C4-2B (cell line): ENCODE data around the gene DUOX1.

ENCODE experiments used
- ZFX ChIP-seq: fragments of 450-650 bp; IDR thresholded peaks from 2 replicates; pipeline ENCODE4 v1.6.1; 2017
- TF ChIP-seq, protein P1 (sequence below): fragments of 450-650 bp; conservative IDR thresholded peaks from 2 replicates; pipeline ENCODE4 v1.5.1; 2017; ENCODE audit warnings: mild to moderate bottlenecking

GRCh38 chr15:45143056-45143455 lies 13.3 kb downstream of the DUOX1 start:
- TF ChIP-seq, protein P1, sequence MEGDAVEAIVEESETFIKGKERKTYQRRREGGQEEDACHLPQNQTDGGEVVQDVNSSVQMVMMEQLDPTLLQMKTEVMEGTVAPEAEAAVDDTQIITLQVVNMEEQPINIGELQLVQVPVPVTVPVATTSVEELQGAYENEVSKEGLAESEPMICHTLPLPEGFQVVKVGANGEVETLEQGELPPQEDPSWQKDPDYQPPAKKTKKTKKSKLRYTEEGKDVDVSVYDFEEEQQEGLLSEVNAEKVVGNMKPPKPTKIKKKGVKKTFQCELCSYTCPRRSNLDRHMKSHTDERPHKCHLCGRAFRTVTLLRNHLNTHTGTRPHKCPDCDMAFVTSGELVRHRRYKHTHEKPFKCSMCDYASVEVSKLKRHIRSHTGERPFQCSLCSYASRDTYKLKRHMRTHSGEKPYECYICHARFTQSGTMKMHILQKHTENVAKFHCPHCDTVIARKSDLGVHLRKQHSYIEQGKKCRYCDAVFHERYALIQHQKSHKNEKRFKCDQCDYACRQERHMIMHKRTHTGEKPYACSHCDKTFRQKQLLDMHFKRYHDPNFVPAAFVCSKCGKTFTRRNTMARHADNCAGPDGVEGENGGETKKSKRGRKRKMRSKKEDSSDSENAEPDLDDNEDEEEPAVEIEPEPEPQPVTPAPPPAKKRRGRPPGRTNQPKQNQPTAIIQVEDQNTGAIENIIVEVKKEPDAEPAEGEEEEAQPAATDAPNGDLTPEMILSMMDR, result no peak
- TF ChIP-seq ZFX, result no peak
